HepG2 (cell line): ENCODE data around the gene PRDX2. TPM values are rescaled to one million over a fixed set of nuclear protein-coding genes. Genes with fewer than 3 reads are reported as not detected.
A peak's percentile ranks its signal among the peaks of the same experiment; 100 is the strongest.

Source experiments
- ARID2 ChIP-seq: sonication (generic); formaldehyde crosslinking; IDR thresholded peaks from 2 replicates; pipeline ENCODE4 v1.8.1; 2022; ENCODE audit warnings: mild to moderate bottlenecking, missing genetic modification reagents, borderline replicate concordance
- DRAP1 ChIP-seq: IDR thresholded peaks from 2 replicates; pipeline ENCODE4 v1.6.1; 2016; ENCODE audit warnings: missing genetic modification reagents, missing compliant biosample characterization
- HIC2 ChIP-seq: sonication (generic); formaldehyde crosslinking; IDR thresholded peaks from 2 replicates; pipeline ENCODE4 v1.9.0; 2022; ENCODE audit warnings: low read depth, missing genetic modification reagents
- HMG20B ChIP-seq: conservative IDR thresholded peaks from 2 replicates; pipeline ENCODE4 v1.6.1; 2016; ENCODE audit warnings: missing genetic modification reagents, missing compliant biosample characterization
- SCMH1 ChIP-seq: sonication (generic); formaldehyde crosslinking; IDR thresholded peaks from 2 replicates; pipeline ENCODE4 v1.9.0; 2021; ENCODE audit warnings: missing genetic modification reagents, mild to moderate bottlenecking, borderline replicate concordance
- SKIL ChIP-seq: sonication (generic); formaldehyde crosslinking; IDR thresholded peaks from 2 replicates; pipeline ENCODE4 v1.8.0; 2022; ENCODE audit warnings: missing genetic modification reagents, mild to moderate bottlenecking, moderate library complexity, borderline replicate concordance
- UBTF ChIP-seq: sonication (generic); formaldehyde crosslinking; IDR thresholded peaks from 2 replicates; pipeline ENCODE4 v1.4.0; 2020; ENCODE audit warnings: mild to moderate bottlenecking, missing genetic modification reagents
- ZBTB4 ChIP-seq: sonication (generic); formaldehyde crosslinking; IDR thresholded peaks from 2 replicates; pipeline ENCODE4 v1.4.0; 2020; ENCODE audit warnings: missing genetic modification reagents, mild to moderate bottlenecking, borderline replicate concordance
- ZFP91 ChIP-seq: sonication (generic); formaldehyde crosslinking; IDR thresholded peaks from 2 replicates; pipeline ENCODE4 v1.9.0; 2022; ENCODE audit warnings: missing genetic modification reagents, mild to moderate bottlenecking, borderline replicate concordance
- ZNF230 ChIP-seq: sonication (generic); formaldehyde crosslinking; IDR thresholded peaks from 2 replicates; pipeline ENCODE4 v1.4.0; 2020; ENCODE audit warnings: mild to moderate bottlenecking, missing genetic modification reagents
- ZNF558 ChIP-seq: sonication (generic); formaldehyde crosslinking; IDR thresholded peaks from 2 replicates; pipeline ENCODE4 v1.9.0; 2022; ENCODE audit warnings: mild to moderate bottlenecking, missing genetic modification reagents, borderline replicate concordance
- ZXDC ChIP-seq: sonication (generic); formaldehyde crosslinking; IDR thresholded peaks from 2 replicates; pipeline ENCODE4 v1.5.0; 2020; ENCODE audit warnings: mild to moderate bottlenecking, missing genetic modification reagents
- polyA plus RNA-seq, 8 experiments: library from polyadenylated mRNA; depleted of rRNA in 3 of 8; stranded (reverse) in 7 of 8; unstranded in 1 of 8; fragments of >200 nt; fragmentation: Illumina TruSeq in 4 of 8; extraction: Trizol in 4 of 8; gene quantifications; 2 replicates each; pipeline versions ENCODE4 v1.2.1 to v1.2.3, GENCODE V29; 2011 to 2016; ENCODE audit warnings: low read depth in 4 of 8, missing spikeins in 1 of 8, mixed read lengths in 1 of 8; ENCODE audit not compliant: insufficient read depth in 1 of 8
- total RNA-seq, 5 experiments: library from RNA; depleted of rRNA; stranded (reverse); fragments of >200 nt; fragmentation: Illumina TruSeq; extraction: Trizol; gene quantifications; 2 replicates each; pipeline ENCODE4 v1.2.3, GENCODE V29; 2016; ENCODE audit warnings: low read depth in 1 of 5

PRDX2 gene
- total and polyA plus RNA-seq, 2 of the 13 experiments (the other 11 are each of a cell fraction or from before 2014, with no cell fraction given), result 218 to 381 TPM

- TF ChIP-seq SKIL (CRISPR knock-in tag) (no peak), ARID2 (CRISPR knock-in tag) (no peak), ZNF230 (CRISPR knock-in tag) (no peak), ZNF558 (CRISPR knock-in tag) (no peak), DRAP1 (CRISPR knock-in tag) (no peak; the same call in 1 of the 2 replicates), HMG20B (CRISPR knock-in tag) (no peak), ZXDC (CRISPR knock-in tag) (no peak), SCMH1 (CRISPR knock-in tag) (no peak), ZFP91 (peak; percentile 90), ZBTB4 (CRISPR knock-in tag) (no peak), UBTF (CRISPR knock-in tag) (peak; percentile 94), HIC2 (CRISPR knock-in tag) (no peak)
Measured at GRCh38 chr19:12766051-12766521, 35.5 kb downstream of the PRDX2 start (continued).
